HG03565 (cell line): ENCODE data around the gene FAM47A.

ENCODE experiments used
- ATAC-seq: cut with Tn5 transposase; IDR thresholded peaks from one replicate; pipeline ENCODE4 v1.9.1; 2021; ENCODE audit warnings: mild to moderate bottlenecking, moderate library complexity; ENCODE audit not compliant: unreplicated experiment

Gene FAM47A

GRCh38 chrX:34132028-34132427 lies at the start of gene FAM47A:
Gene FAM47A (minus strand): TSS chrX:34132314. CDS start chrX:34132278, 36 bp downstream.
- ATAC-seq = no peak

GRCh38 chrX:34147345-34147744 lies 15.2 kb upstream of the FAM47A start:
- no peak for ATAC-seq

- no peak for ATAC-seq
Observed at GRCh38 chrX:34146906-34147305, 14.8 kb upstream of the FAM47A start.

DNA sequence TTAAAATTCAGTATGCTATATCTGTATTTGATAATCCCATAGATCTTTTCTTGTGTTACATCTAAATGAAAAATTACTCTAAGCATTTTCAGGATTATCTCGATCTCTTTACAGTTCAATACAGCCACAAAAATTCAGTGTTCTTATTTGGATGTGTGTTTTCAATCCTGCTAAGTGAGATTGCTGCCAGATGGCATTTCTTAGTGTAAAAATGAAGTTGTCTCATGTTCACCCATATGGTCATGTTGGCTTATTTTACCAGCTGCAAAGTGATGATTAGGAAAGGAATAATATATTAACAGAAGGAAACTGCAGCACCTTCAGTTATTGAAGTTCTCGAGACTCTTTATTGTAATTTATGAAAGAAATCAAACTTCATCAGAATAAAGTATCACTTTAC lies 12.1 kb upstream of the FAM47A start:
- ATAC-seq = no peak

GRCh38 chrX:34140816-34141215 lies 8.7 kb upstream of the FAM47A start:
- no peak for ATAC-seq

- no peak for ATAC-seq
Observed at GRCh38 chrX:34130980-34131744, 952 bp downstream of the FAM47A start.

- ATAC-seq = no peak
Observed at GRCh38 chrX:34130501-34130900, 1.6 kb downstream of the FAM47A start.

- no peak for ATAC-seq
Observed at GRCh38 chrX:34126011-34126410, 6.1 kb downstream of the FAM47A start.

GRCh38 chrX:34119122-34119521 lies 13.0 kb downstream of the FAM47A start:
- no peak for ATAC-seq

- no peak for ATAC-seq
Observed at GRCh38 chrX:34112459-34112858, 19.7 kb downstream of the FAM47A start.
